Ascending aorta (tissue), 2 donors: ENCODE data around the gene PRR11. TPM values are rescaled to one million over a fixed set of nuclear protein-coding genes. Genes with fewer than 3 reads are reported as not detected.

Experiments used
- DNase-seq, 2 donors: peaks; one replicate each; pipeline ENCODE4 v3.0.0-alpha.2; 2019; ENCODE audit warnings: low spot score in 2 of 2
- H3K27ac ChIP-seq, 2 donors: fragments of 200-600 bp; sonication (generic); one replicate each; pipeline ENCODE4 v1.5.1; 2016 to 2017; ENCODE audit warnings: mild to moderate bottlenecking in 1 of 2
- H3K27me3 ChIP-seq: fragments of 200-600 bp; sonication (generic); one replicate; pipeline ENCODE4 v1.5.1; 2017
- H3K36me3 ChIP-seq, 2 donors: fragments of 200-600 bp; sonication (generic); one replicate each; pipeline ENCODE4 v1.5.1; 2016
- H3K4me1 ChIP-seq, 2 donors: fragments of 200-600 bp; sonication (generic); one replicate each; pipeline ENCODE4 v1.5.1; 2016 to 2017; ENCODE audit warnings: mild to moderate bottlenecking in 1 of 2
- H3K4me3 ChIP-seq, 2 donors: fragments of 200-600 bp; sonication (generic); one replicate each; pipeline ENCODE4 v1.5.1; 2016 to 2017; ENCODE audit warnings: mild to moderate bottlenecking in 1 of 2
- H3K9me3 ChIP-seq, 2 donors: fragments of 200-600 bp; sonication (generic); one replicate each; pipeline ENCODE4 v1.5.1; 2016
- CTCF ChIP-seq, 3 experiments: fragments of 200-600 bp in 2 of 3; fragments of 450-650 bp in 1 of 3; sonication (generic) in 2 of 3; IDR thresholded peaks; one replicate each; pipeline ENCODE4 v1.5.1; 2016 to 2019; ENCODE audit warnings: antibody characterized with exemption in 3 of 3, mild to moderate bottlenecking in 1 of 3, moderate library complexity in 1 of 3
- intact Hi-C: fragments of 100-400 bp; cut with DNase I; formaldehyde crosslinking; loops from one replicate; pipeline ENCODE4 v1.15.1; 2023
- total RNA-seq: library from RNA; depleted of rRNA; stranded (reverse); fragments of >200 nt; gene quantifications from one replicate; pipeline ENCODE4 v1.1.0, GENCODE V29; 2016

Gene PRR11
- total RNA-seq: 0.11 TPM

- intact Hi-C loops: loop anchor here (1.0 kb wide), 2 partner anchors 49 to 637 kb away; partner anchors contain the start of gene TRIM37
- Histone ChIP-seq H3K27me3 (no peaks in the 10 kb centered on the region), H3K9me3 (no peaks in the 10 kb centered on the region), H3K36me3 (no peaks in the 10 kb centered on the region), H3K4me3 (peak within 1 kb of the TSS; percentile 89 to 92), H3K4me1 (peaks cover 0 to 22% of the 10 kb centered on the region in 2 donors), H3K27ac (peak within 1 kb of the TSS; percentile 84 to 87)
- no peak for TF ChIP-seq CTCF (IDR thresholded peaks at IDR 0.05)
- DNase-seq: peak; percentile 94 to 98
Measured at GRCh38 chr17:59155439-59156177, at the start of gene PRR11. Gene PRR11, plus strand, starts transcription at chr17:59155746. Its CDS starts 14,007 bp downstream, at chr17:59169753.

GRCh38 chr17:59105852-59106462 is 49.6 kb upstream of the PRR11 start:
- intact Hi-C loops: loop anchor here (1.0 to 10.0 kb wide), 3 partner anchors 49 to 751 kb away; partner anchors contain the start of genes PRR11, SKA2 and SUPT4H1
- peak; percentile 13 to 80 for DNase-seq
- H3K4me3 ChIP-seq: peak overlapping the region; percentile 78 to 95

GRCh38 chr17:59106463-59107305 is 48.9 kb upstream of the PRR11 start, which contains the start of gene TRIM37:
Gene TRIM37, minus strand, starts transcription at chr17:59106880. Its CDS starts 419 bp downstream, at chr17:59106461.
- TF ChIP-seq CTCF (IDR thresholded peaks at IDR 0.05): peak in 1 of 3 experiments; percentile 6
- peak; percentile 84 to 98 for DNase-seq
- H3K9me3 ChIP-seq: no peaks in the 10 kb centered on the region
- H3K27me3 ChIP-seq: no peaks in the 10 kb centered on the region
- peaks cover 0 to 6% of the 10 kb centered on the region in 2 donors for H3K36me3 ChIP-seq
- peak within 1 kb of the TSS; percentile 87 to 89 for H3K27ac ChIP-seq
- peaks cover 4 to 13% of the 10 kb centered on the region in 2 donors for H3K4me1 ChIP-seq
- intact Hi-C loops: loop anchor here (1.0 to 10.0 kb wide), 3 partner anchors 49 to 752 kb away; partner anchors contain the start of genes PRR11, SKA2 and SUPT4H1
- peak within 1 kb of the TSS; percentile 78 to 95 for H3K4me3 ChIP-seq

More at GRCh38 chr17:59105852-59106462, 49.6 kb upstream of the PRR11 start:
- Histone ChIP-seq H3K27me3 (no peaks in the 10 kb centered on the region), H3K36me3 (peaks cover 0 to 1% of the 10 kb centered on the region in 2 donors), H3K9me3 (no peaks in the 10 kb centered on the region), H3K4me1 (peaks cover 4 to 13% of the 10 kb centered on the region in 2 donors), H3K27ac (peak overlapping the region; percentile 87 to 89)
- TF ChIP-seq CTCF (IDR thresholded peaks at IDR 0.05): no peak

- H3K4me1 ChIP-seq: peaks cover 4 to 13% of the 10 kb centered on the region in 2 donors
- intact Hi-C loops: loop anchor here (10.0 kb wide), 1 partner anchor 752 kb away; the partner anchor contains the start of gene SUPT4H1
- H3K36me3 ChIP-seq: peaks cover 3 to 6% of the 10 kb centered on the region in 2 donors
- H3K27me3 ChIP-seq: no peaks in the 10 kb centered on the region
- no peaks in the 10 kb centered on the region for H3K9me3 ChIP-seq
- no peak for TF ChIP-seq CTCF (IDR thresholded peaks at IDR 0.05)
- no peak for DNase-seq
- H3K27ac ChIP-seq: peak overlapping the region; percentile 87 to 89
- peak overlapping the region; percentile 78 to 95 for H3K4me3 ChIP-seq
Measured at GRCh38 chr17:59107306-59107670, 48.3 kb upstream of the PRR11 start.
